Motor neuron (in vitro differentiated cells): ENCODE results near the gene SV2B. TPM values are rescaled to one million over a fixed set of nuclear protein-coding genes. Genes with fewer than 3 reads are reported as not detected.

Experiments used
- ATAC-seq, 8 experiments: fragments of 200-7000 bp; cut with Tn5 transposase; replicated peaks in 6 of 8; 2 replicates each; pipeline ENCODE4 v1.8.0; 2021; ENCODE audit warnings: mild to moderate bottlenecking in 8 of 8, moderate library complexity in 8 of 8
- H3K27ac ChIP-seq, 2 donors: fragments of 250-450 bp; sonication (Bioruptor Pico); 2 replicates each; pipeline ENCODE4 v1.9.0; 2021; ENCODE audit warnings: antibody characterized with exemption in 2 of 2, mild to moderate bottlenecking in 2 of 2, moderate library complexity in 1 of 2
- H3K4me1 ChIP-seq, 2 donors: fragments of 250-450 bp; sonication (Bioruptor Pico); replicated peaks in 1 of 2; 2 replicates each; pipeline ENCODE4 v1.6.1; 2021; ENCODE audit warnings: antibody characterized with exemption in 2 of 2, mild to moderate bottlenecking in 2 of 2, moderate library complexity in 1 of 2
- H3K4me3 ChIP-seq, 5 donors: fragments of 250-450 bp; sonication (Bioruptor Pico); 2 replicates each; pipeline ENCODE4 v1.9.0; 2021; ENCODE audit warnings: antibody characterized with exemption in 5 of 5, mild to moderate bottlenecking in 5 of 5, moderate library complexity in 4 of 5
- WGBS, 10 experiments: fragments of 450-650 bp; shearing (Covaris generic); methylation state at CpG; one replicate each; pipeline ENCODE4 v1.0.0; 2022; 5-methylcytosine and 5-hydroxymethylcytosine counted together
- in situ Hi-C, 9 experiments: fragments of 400-800 bp; cut with MboI; loops; one replicate each; pipeline ENCODE4 v1.15.0; 2021; ENCODE audit warnings: low sequenced_read_pairs in 9 of 9, low pct_unique_long_range_greater_than_20kb in 2 of 9; ENCODE audit not compliant: unreplicated experiment in 9 of 9
- total RNA-seq, 8 experiments: library from RNA; unstranded; fragments of 300-600 nt; gene quantifications; 2 replicates each; pipeline versions ENCODE4 v1.2.3 to v1.2.4, GENCODE V29; 2022

The SV2B gene
- total RNA-seq, 8 experiments from 2014 or later = 0.63 to 117 (median 6.6) TPM

GRCh38 chr15:91271565-91272153, 171.6 kb downstream of the SV2B start:
- ATAC-seq = peak; percentile 63 to 90 (median 75)
- H3K4me1 ChIP-seq = no peaks in the 10 kb centered on the region
- 0 to 27% (median 3%) methylated on average over 2 to 8 of the region's 8 CpGs for WGBS, 10 experiments
- in situ Hi-C loops = loop anchor here in 2 of 9 experiments (10.0 to 25.0 kb wide), 2 partner anchors 209 to 217 kb away; no protein-coding TSS in a partner anchor
- no peak overlapping the region for H3K27ac ChIP-seq
- H3K4me3 ChIP-seq = no peak overlapping the region

DNA sequence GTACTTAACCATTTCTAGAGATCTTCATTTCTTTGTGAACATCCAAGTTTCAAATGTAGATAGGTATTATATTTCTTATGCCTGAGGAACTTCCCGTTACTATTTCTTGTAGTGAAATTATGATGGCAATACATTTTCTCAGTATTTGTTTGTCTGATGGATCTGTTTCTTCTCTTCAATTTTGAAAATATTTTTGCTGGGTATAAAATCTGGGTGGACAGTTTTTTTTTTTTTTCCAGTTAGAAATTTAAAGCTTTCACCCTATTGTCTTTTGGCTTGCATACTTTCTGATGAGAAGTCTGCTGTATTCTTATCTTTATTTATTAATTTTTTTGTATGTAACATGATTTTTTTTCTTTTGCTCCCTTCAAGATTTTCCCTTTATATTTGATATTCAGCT, 175.8 kb downstream of the SV2B start:
- in situ Hi-C loops = loop anchor here in 2 of 9 experiments (10.0 to 25.0 kb wide), 2 partner anchors 221 to 786 kb away; no protein-coding TSS in a partner anchor
- no peak for ATAC-seq
- no peak overlapping the region for H3K27ac ChIP-seq
- H3K4me3 ChIP-seq = no peak overlapping the region
- 40 to 100% (median 91%) methylated on average over 1 of the region's 1 CpG for WGBS, 10 experiments
- H3K4me1 ChIP-seq = no peaks in the 10 kb centered on the region

DNA sequence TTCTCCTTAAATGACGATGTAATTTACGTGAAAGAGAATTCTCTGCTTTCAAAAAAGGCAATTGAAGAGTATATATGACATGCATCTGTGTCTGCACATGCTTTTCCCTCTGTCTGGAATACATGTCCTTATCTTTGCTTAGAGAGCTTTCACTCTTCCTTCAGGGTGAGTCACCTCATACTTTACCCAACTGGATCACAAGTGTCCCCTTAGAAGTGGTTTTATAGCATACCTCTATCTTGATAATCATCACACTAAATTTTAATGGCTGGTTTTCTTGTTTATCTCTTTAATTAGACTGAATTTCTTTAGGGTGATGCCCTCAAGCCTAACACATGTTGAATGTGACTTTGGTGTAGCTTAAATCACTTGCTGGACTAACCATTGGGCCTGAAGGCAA, 178.9 kb downstream of the SV2B start:
- in situ Hi-C loops = loop anchor here in 2 of 9 experiments (10.0 to 25.0 kb wide), 2 partner anchors 224 to 783 kb away; no protein-coding TSS in a partner anchor
- no peak overlapping the region for H3K4me3 ChIP-seq
- no peak overlapping the region for H3K27ac ChIP-seq
- H3K4me1 ChIP-seq = no peaks in the 10 kb centered on the region
- peak in 1 of 8 experiments; percentile 10 for ATAC-seq
- 44 to 100% (median 88%) methylated on average over 1 to 2 of the region's 2 CpGs; no CpG with 5 or more reads in 2 of the 10 experiments for WGBS, 10 experiments

DNA sequence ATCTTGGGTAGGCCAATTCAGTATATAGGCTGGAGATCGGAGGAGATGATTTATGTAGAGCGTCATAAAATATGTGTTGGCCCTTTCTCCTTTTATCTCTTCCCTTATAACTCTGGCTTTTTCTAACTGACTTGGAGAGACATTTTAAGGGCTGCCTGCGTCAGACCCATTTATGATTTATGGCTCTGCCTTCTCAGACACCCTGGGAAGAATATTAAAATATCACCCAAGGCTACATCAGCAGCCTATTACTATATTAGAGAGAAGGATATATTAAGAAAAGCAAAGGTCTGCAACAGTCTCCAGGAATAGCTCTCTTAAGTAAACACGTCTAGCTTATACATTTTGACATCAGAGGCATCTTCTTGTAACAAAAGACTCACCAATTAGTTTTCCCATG, 179.4 kb downstream of the SV2B start:
- in situ Hi-C loops = loop anchor here in 2 of 9 experiments (10.0 to 25.0 kb wide), 2 partner anchors 225 to 783 kb away; no protein-coding TSS in a partner anchor
- no peak overlapping the region for H3K4me3 ChIP-seq
- peak in 1 of 8 experiments; percentile 49 for ATAC-seq
- 40 to 86% (median 78%) methylated on average over 1 to 4 of the region's 4 CpGs; no CpG with 5 or more reads in 1 of the 10 experiments for WGBS, 10 experiments
- H3K27ac ChIP-seq = no peak overlapping the region
- H3K4me1 ChIP-seq = no peaks in the 10 kb centered on the region

DNA sequence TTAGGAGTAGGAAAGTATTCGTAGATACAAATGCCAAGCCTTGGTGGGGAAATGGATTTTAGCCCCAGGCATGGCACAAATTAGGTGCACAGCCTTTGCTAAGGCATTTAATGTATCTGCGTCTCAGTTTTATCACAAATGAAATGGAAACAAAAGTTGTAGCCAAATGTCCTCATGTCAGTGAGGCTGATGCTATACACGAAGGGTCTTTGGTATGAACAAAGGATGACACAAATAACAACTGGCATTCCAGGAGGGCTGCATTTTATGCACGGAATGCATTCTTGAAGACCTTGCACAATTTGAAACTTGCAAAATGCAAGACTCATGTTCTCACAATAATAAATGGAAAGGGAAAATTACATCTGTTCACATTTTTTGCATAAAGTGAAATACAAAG, 181.9 kb downstream of the SV2B start:
- ATAC-seq = peak in 3 of 8 experiments; percentile 18 to 43 (median 28)
- no peaks in the 10 kb centered on the region for H3K4me1 ChIP-seq
- no peak overlapping the region for H3K4me3 ChIP-seq
- WGBS, 10 experiments = 0 to 94% (median 64%) methylated on average over 1 to 4 of the region's 4 CpGs
- H3K27ac ChIP-seq = no peak overlapping the region
- in situ Hi-C loops = loop anchor here in 1 of 9 experiments (25.0 kb wide), 1 partner anchor 780 kb away; no protein-coding TSS in a partner anchor

DNA sequence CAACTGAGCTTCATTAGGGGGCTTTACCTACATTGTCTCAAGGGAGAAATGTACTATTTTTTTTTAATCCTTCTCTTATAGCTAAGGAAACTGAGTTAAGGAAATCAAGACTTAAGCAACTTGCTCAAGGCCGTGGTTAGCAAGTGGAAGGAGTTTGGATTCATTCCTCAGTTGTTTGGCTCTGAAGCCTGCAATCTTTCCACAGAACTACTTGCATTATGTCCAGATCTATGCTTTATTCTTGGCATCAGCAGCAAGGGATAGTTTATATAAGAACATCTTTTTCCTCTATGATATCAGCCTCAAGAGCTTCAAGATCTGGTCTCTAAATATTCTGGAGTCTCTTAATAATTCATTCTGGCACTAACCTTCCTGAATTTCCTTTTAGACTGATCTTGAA, 182.4 kb downstream of the SV2B start:
- H3K4me1 ChIP-seq = no peaks in the 10 kb centered on the region
- in situ Hi-C loops = loop anchor here in 1 of 9 experiments (25.0 kb wide), 1 partner anchor 780 kb away; no protein-coding TSS in a partner anchor
- H3K27ac ChIP-seq = no peak overlapping the region
- ATAC-seq = no peak
- no peak overlapping the region for H3K4me3 ChIP-seq
- WGBS, 10 experiments = 0 to 100% (median 72%) methylated on average over 1 of the region's 1 CpG; no CpG with 5 or more reads in 4 of the 10 experiments

DNA sequence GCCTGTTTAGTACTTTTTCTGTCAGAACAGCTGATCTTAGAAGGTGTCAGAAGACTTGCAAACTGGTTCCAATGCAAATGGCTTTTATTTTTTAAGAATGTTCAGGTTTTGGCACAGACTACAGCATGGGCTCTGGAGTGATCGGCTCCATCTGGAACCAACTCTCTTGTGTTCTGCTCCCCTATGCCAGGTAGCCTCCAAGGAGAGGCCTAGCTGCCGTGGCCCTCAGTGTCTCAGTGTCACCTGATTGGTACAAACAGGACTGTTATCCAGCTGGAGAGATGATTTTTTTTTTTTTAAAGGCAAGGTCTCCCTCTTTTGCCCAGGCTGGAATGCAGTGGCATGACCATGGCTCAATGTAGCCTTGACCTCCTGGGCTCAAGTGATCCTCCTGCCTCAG, 183.1 kb downstream of the SV2B start:
- Histone ChIP-seq H3K4me1 (no peaks in the 10 kb centered on the region), H3K4me3 (no peak overlapping the region), H3K27ac (no peak overlapping the region)
- 40 to 100% (median 77%) methylated on average over 1 to 2 of the region's 2 CpGs; no CpG with 5 or more reads in 4 of the 10 experiments for WGBS, 10 experiments
- ATAC-seq = no peak
- in situ Hi-C loops = loop anchor here in 1 of 9 experiments (25.0 kb wide), 1 partner anchor 779 kb away; no protein-coding TSS in a partner anchor

DNA sequence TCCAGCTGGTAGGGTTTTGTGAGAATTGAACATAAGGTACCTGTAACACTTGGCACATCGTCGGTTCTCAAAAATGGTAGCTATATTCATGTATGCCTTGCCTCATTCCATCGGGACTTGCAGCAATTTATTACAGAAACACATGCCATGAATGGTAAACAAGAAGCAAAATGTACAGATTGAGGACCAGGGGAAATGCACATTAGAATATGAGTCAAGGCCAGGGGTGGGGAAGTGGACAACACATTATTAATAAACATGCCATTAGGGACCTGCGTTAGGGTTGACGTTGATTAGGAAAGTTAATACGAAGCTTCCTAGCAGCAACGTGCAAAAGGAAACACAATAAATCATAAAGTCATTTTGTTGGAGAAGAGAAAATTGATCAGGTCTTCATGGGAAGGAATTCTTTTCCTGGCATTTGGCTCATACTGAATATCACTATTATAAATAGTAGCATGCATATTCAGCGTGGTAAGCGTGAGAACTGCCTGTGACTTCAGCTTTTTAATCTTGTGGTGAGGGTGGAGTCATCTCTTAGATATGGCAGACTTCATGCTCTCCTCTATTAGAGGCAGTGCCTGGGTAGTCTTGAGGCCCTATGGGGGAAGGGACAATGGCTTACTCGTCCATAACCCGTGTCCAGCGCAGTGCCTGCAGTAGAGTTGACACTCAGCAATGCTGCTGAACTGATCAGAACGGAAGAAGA, 184.9 kb downstream of the SV2B start:
- Histone ChIP-seq H3K4me3 (no peak overlapping the region), H3K27ac (no peak overlapping the region), H3K4me1 (no peaks in the 10 kb centered on the region)
- 7 to 93% (median 68%) methylated on average over 3 to 12 of the region's 13 CpGs; no CpG with 5 or more reads in 2 of the 10 experiments for WGBS, 10 experiments
- peak in 6 of 8 experiments; percentile 14 to 93 (median 74) for ATAC-seq
- in situ Hi-C loops = loop anchor here in 1 of 9 experiments (25.0 kb wide), 1 partner anchor 777 kb away; no protein-coding TSS in a partner anchor

DNA sequence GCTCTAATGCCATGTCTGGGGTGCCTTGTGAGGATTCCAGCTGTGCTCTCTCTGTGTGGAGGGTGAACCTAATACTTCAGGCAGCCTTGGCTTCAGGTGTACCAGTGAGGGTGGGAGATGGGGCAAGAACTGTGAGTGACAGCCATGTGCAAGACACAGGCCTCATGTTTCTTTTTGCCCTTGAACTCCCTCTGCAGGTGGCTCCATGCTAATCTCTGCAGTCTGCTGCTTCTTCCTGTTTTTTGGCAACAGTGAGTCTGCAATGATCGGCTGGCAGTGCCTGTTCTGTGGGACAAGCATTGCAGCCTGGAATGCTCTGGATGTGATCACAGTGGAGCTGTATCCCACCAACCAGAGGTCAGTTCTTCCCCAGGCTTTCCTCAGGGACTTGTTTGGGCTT, 189.3 kb downstream of the SV2B start:
- Histone ChIP-seq H3K27ac (no peak overlapping the region), H3K4me3 (no peak overlapping the region), H3K4me1 (peaks cover 0 to 3% of the 10 kb centered on the region in 2 donors)
- WGBS, 10 experiments = 20 to 100% (median 84%) methylated on average over 1 of the region's 1 CpG; no CpG with 5 or more reads in 6 of the 10 experiments
- in situ Hi-C loops = loop anchor here in 1 of 9 experiments (25.0 kb wide), 1 partner anchor 773 kb away; no protein-coding TSS in a partner anchor
- no peak for ATAC-seq

GRCh38 chr15:91290553-91290952, 190.5 kb downstream of the SV2B start:
- in situ Hi-C loops = loop anchor here in 3 of 9 experiments (10.0 to 25.0 kb wide), 3 partner anchors 772 to 794 kb away; no protein-coding TSS in a partner anchor
- Histone ChIP-seq H3K4me3 (no peak overlapping the region), H3K4me1 (peaks cover 10 to 14% of the 10 kb centered on the region in 2 donors), H3K27ac (no peak overlapping the region)
- WGBS, 10 experiments = 50 to 95% (median 83%) methylated on average over 4 to 6 of the region's 6 CpGs; no CpG with 5 or more reads in 1 of the 10 experiments
- no peak for ATAC-seq

DNA sequence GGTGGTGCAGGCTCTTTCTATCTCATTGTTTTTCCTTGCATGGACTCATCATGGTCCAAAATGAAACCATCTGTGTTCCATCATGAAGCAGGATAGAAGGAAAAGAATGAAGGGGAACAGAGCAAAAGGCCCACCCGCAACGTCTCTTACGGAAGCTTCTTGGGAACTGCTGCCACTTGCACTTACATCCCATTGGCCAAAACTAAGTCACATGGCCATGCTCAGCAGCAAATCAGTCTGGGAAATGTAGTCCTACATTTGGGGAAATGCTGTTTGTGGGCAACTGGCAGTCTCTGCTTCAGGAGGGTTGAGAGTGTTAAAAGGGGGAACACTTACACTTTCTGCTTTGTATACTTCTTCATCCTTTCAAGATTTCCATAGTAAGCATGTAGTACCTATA, 191.6 kb downstream of the SV2B start:
- peak in 1 of 8 experiments; percentile 37 for ATAC-seq
- 63 to 86% (median 67%) methylated on average over 3 of the region's 3 CpGs; no CpG with 5 or more reads in 2 of the 10 experiments for WGBS, 10 experiments
- no peak overlapping the region for H3K4me3 ChIP-seq
- H3K4me1 ChIP-seq = peaks cover 10 to 19% of the 10 kb centered on the region in 2 donors
- no peak overlapping the region for H3K27ac ChIP-seq
- in situ Hi-C loops = loop anchor here in 3 of 9 experiments (10.0 to 25.0 kb wide), 3 partner anchors 771 to 793 kb away; no protein-coding TSS in a partner anchor

- Histone ChIP-seq H3K4me1 (peaks cover 10 to 23% of the 10 kb centered on the region in 2 donors), H3K4me3 (no peak overlapping the region), H3K27ac (no peak overlapping the region)
- in situ Hi-C loops = loop anchor here in 3 of 9 experiments (10.0 to 25.0 kb wide), 3 partner anchors 768 to 790 kb away; no protein-coding TSS in a partner anchor
- peak in 1 of 8 experiments; percentile 69 for ATAC-seq
- WGBS, 10 experiments = 0 to 40% (median 15%) methylated on average over 1 of the region's 1 CpG; no CpG with 5 or more reads in 4 of the 10 experiments
Measured at GRCh38 chr15:91294344-91294743, 194.3 kb downstream of the SV2B start.
